HUES64 (cell line): ENCODE data around the gene MOB1A.

Experiments
- H3K27ac ChIP-seq: 2 replicates; pipeline ENCODE4 v1.7.0; 2013; ENCODE audit warnings: low read depth, low read length, inconsistent platforms
- H3K27me3 ChIP-seq: 2 replicates; pipeline ENCODE4 v1.6.1; 2013; ENCODE audit warnings: mild to moderate bottlenecking, low read length; ENCODE audit not compliant: insufficient read depth
- H3K36me3 ChIP-seq: 2 replicates; pipeline ENCODE4 v1.6.1; 2013; ENCODE audit warnings: mild to moderate bottlenecking, low read length; ENCODE audit not compliant: insufficient read depth
- H3K4me1 ChIP-seq: 2 replicates; pipeline ENCODE4 v1.6.1; 2013; ENCODE audit warnings: mild to moderate bottlenecking, low read length, moderate library complexity; ENCODE audit not compliant: insufficient read depth
- H3K4me3 ChIP-seq: 2 replicates; pipeline ENCODE4 v1.5.1; 2013; ENCODE audit warnings: mild to moderate bottlenecking, low read length, moderate library complexity
- H3K9ac ChIP-seq: 2 replicates; pipeline ENCODE4 v1.6.1; 2013; ENCODE audit warnings: mild to moderate bottlenecking, low read depth, low read length
- H3K9me3 ChIP-seq: 2 replicates; pipeline ENCODE4 v1.6.1; 2013; ENCODE audit warnings: low read depth, low read length; ENCODE audit not compliant: insufficient read depth
- WGBS: fragments of 150-250, 120-280 bp; methylation state at CpG from one replicate; pipeline ENCODE4 v1.1.7; 2013; ENCODE audit warnings: missing lambda C conversion rate; 5-methylcytosine and 5-hydroxymethylcytosine counted together

Gene MOB1A

GRCh38 chr2:74177696-74178095 lies 983 bp downstream of the MOB1A start:
- Histone ChIP-seq H3K27me3 (no peaks in the 10 kb centered on the region), H3K36me3 (peaks cover 2% of the 10 kb centered on the region), H3K4me1 (peaks cover 7% of the 10 kb centered on the region; the same call in 1 of the 2 replicates), H3K9ac (peak overlapping the region; percentile 97), H3K27ac (peak overlapping the region; percentile 96), H3K4me3 (peak overlapping the region; percentile 98), H3K9me3 (no peaks in the 10 kb centered on the region)

- Histone ChIP-seq H3K27me3 (no peaks in the 10 kb centered on the region), H3K9me3 (no peaks in the 10 kb centered on the region), H3K27ac (no peak overlapping the region), H3K9ac (no peak overlapping the region), H3K36me3 (peaks cover 28% of the 10 kb centered on the region), H3K4me3 (no peak overlapping the region), H3K4me1 (peaks cover 3% of the 10 kb centered on the region; the same call in 1 of the 2 replicates)
- WGBS: 100% methylated on average over 1 of the region's 1 CpG
Measured at GRCh38 chr2:74174909-74175308, 3.8 kb downstream of the MOB1A start.

DNA sequence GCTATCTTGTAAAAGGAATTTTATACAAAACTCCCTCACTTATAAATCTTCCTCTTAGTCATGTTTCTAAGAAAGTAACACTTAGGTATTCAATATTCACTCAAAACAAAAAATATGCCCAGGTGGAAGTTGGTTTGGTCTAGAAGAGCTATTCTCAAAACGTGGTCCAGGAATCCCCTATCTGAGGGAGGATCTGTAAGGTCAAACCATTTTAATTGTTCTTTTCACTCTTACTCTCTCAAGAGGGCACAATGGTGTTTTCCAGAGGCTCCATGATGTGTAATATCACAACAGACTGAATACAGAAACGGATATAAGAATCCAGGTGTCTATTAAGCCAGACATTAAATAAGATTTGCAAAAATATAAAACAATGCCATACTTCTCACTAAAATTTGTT lies 9.9 kb downstream of the MOB1A start:
- Histone ChIP-seq H3K4me1 (no peaks in the 10 kb centered on the region), H3K4me3 (no peak overlapping the region), H3K9ac (no peak overlapping the region), H3K27me3 (no peaks in the 10 kb centered on the region), H3K36me3 (peaks cover 86% of the 10 kb centered on the region), H3K27ac (no peak overlapping the region), H3K9me3 (no peaks in the 10 kb centered on the region)
- 100% methylated on average over 2 of the region's 2 CpGs for WGBS

DNA sequence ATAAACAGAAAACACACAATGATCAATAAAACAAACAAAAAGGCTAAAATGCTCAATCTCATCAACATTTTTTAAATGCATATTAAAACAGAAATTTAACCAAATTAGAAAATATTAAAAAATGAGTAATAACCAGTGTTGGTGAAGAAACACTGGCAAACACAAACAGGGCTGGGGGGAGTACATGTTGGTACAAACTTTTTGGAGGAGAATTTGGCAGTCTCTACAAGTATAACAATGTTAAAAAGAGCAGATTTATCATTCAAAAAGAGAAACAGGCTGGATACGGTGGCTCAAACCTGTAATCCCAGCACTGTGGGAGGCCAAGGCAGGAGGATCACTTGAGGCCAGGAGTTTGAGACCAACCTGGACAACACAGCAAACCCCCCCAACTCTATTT lies 13.9 kb downstream of the MOB1A start:
- no peaks in the 10 kb centered on the region for H3K27me3 ChIP-seq
- no peak overlapping the region for H3K9ac ChIP-seq
- whole genome bisulfite sequencing: 100% methylated on average over 1 of the region's 1 CpG
- no peaks in the 10 kb centered on the region for H3K9me3 ChIP-seq
- H3K36me3 ChIP-seq: peaks cover 97% of the 10 kb centered on the region
- H3K4me1 ChIP-seq: no peaks in the 10 kb centered on the region
- H3K4me3 ChIP-seq: no peak overlapping the region
- H3K27ac ChIP-seq: no peak overlapping the region

DNA sequence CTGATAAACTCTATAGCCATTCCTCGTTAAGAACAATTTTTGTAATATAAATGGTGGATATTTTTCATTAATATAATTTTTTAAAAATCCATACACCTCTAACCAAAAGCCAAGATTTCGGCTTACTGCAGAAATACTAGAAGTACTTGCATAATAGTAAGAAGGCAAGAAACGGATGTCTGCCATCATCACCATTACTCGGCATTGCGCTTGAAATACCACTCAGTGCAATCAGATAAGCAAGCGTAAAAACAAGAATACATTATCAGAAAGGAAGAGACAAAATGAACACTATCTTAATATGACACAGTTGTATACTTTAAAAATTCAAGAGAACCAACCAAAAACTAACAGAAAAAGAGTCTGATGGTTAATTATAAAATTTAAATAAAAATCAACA lies 15.7 kb downstream of the MOB1A start:
- H3K4me1 ChIP-seq: no peaks in the 10 kb centered on the region
- H3K9me3 ChIP-seq: no peaks in the 10 kb centered on the region
- H3K27ac ChIP-seq: no peak overlapping the region
- H3K9ac ChIP-seq: no peak overlapping the region
- no peak overlapping the region for H3K4me3 ChIP-seq
- H3K36me3 ChIP-seq: peaks cover 97% of the 10 kb centered on the region
- H3K27me3 ChIP-seq: no peaks in the 10 kb centered on the region
- WGBS: 100% methylated on average over 4 of the region's 6 CpGs

GRCh38 chr2:74155830-74156229 lies 22.8 kb downstream of the MOB1A start:
- Histone ChIP-seq H3K4me1 (no peaks in the 10 kb centered on the region), H3K27me3 (no peaks in the 10 kb centered on the region), H3K36me3 (peaks cover 84% of the 10 kb centered on the region), H3K4me3 (no peak overlapping the region), H3K9ac (no peak overlapping the region), H3K9me3 (no peaks in the 10 kb centered on the region), H3K27ac (no peak overlapping the region)
- WGBS: 81% methylated on average over 2 of the region's 3 CpGs

- H3K9me3 ChIP-seq: no peaks in the 10 kb centered on the region
- no peaks in the 10 kb centered on the region for H3K27me3 ChIP-seq
- H3K9ac ChIP-seq: no peak overlapping the region
- WGBS: 97% methylated on average over 2 of the region's 2 CpGs
- peaks cover 4% of the 10 kb centered on the region; the same call in 1 of the 2 replicates for H3K4me1 ChIP-seq
- no peak overlapping the region for H3K4me3 ChIP-seq
- peaks cover 63% of the 10 kb centered on the region for H3K36me3 ChIP-seq
- no peak overlapping the region for H3K27ac ChIP-seq
Measured at GRCh38 chr2:74152954-74153353, 25.7 kb downstream of the MOB1A start.

DNA sequence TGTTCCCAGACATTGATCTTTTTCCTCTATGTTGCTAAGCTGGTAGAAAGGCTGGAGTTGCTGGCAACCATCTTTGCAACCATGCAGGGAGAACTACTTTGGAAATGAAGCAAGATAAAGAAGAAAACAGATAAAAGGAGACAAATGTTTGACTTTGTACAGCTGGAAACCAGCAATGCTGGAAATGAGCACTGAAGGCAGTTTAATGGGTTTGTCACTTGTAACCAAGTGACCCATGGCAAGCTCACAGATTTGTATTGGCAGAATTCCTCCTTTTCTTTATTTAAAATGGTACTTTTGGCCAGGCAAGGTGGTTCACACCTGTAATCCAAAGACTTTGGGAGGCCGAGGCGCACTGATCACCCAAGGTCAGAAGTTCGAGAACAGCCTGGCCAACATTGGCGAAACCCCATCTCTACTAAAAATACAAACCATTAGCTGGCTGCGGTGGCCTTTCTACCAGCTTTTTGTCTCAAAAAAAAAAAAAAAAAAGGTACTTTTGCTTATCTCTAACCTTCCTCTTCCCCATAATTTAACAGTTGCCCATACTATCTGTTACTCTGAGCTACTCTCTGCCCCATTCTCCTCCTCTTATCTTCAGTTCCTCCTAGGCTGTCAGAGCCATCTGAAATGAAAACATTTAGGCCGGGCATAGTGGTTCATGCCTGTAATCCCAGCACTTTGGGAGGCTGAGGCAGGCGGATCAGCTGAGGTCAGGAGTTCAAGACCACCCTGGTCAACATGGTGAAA lies 28.9 kb downstream of the MOB1A start:
- H3K4me1 ChIP-seq: peaks cover 6% of the 10 kb centered on the region; the same call in 1 of the 2 replicates
- no peak overlapping the region for H3K27ac ChIP-seq
- H3K36me3 ChIP-seq: peaks cover 32% of the 10 kb centered on the region
- 95% methylated on average over 7 of the region's 7 CpGs for WGBS
- no peak overlapping the region for H3K9ac ChIP-seq
- no peaks in the 10 kb centered on the region for H3K27me3 ChIP-seq
- no peak overlapping the region for H3K4me3 ChIP-seq
- H3K9me3 ChIP-seq: no peaks in the 10 kb centered on the region

DNA sequence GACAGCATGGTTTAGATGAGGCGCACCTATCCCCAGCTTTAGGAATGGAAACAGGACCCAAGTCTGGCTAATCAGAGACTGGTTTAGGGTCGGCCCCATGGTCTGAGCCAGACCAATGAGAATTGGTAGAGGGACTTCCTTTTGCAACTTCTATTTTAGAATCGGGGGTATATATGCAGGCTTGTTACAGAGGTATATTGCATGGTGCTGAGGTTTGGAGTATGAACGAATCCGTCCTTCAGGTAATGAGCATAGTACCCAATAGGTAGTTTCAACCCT lies 29.5 kb downstream of the MOB1A start:
- Histone ChIP-seq H3K27me3 (no peaks in the 10 kb centered on the region), H3K9ac (no peak overlapping the region), H3K9me3 (no peaks in the 10 kb centered on the region), H3K4me3 (peak overlapping the region; percentile 83), H3K4me1 (peaks cover 6% of the 10 kb centered on the region; the same call in 1 of the 2 replicates), H3K27ac (no peak overlapping the region), H3K36me3 (peaks cover 31% of the 10 kb centered on the region)
- WGBS: 81% methylated on average over 5 of the region's 5 CpGs

DNA sequence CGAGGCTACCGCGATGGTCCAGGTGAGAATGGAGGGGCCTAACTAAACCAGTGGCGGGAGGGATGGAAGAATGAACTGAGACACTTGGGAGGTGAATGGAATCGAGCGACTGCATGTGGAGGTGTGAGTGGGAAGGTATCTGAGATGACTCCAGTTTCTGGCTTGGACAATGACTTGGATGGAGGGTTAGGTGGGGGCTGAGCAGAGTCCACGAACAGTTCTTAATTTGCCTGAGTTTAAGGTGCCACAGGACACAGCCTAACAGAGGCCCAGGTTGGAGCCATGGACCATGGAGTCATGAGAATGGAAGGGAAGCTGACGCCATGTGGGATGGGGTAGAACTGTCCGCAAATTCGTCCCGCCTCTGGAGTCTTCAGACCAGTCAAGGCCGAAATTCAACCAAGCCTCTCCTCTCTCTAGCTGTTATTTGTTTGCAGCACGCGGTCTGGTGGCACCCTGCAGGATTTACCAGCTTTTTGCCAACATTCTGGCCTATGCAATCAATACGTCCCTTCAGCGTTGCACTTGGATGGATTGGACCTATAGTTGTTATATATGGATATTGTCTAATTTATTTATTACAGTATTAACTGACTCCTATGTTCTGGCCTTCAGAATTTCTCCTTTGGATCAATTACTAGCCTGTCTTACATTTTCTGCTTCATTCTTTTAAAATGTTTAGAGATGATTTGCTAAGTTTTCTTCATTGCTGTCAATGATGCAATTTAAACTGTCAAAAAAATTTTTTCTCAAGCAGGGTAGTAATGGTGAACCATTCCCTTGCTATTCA lies 30.0 kb downstream of the MOB1A start:
- Histone ChIP-seq H3K27ac (no peak overlapping the region), H3K36me3 (peaks cover 30% of the 10 kb centered on the region), H3K9ac (peak overlapping the region; percentile 88), H3K4me3 (peak overlapping the region; percentile 83), H3K4me1 (peaks cover 6% of the 10 kb centered on the region; the same call in 1 of the 2 replicates), H3K9me3 (no peaks in the 10 kb centered on the region), H3K27me3 (no peaks in the 10 kb centered on the region)
- 54% methylated on average over 16 of the region's 16 CpGs for WGBS

- peaks cover 22% of the 10 kb centered on the region for H3K36me3 ChIP-seq
- H3K4me1 ChIP-seq: peaks cover 6% of the 10 kb centered on the region; the same call in 1 of the 2 replicates
- H3K27ac ChIP-seq: peak within 1 kb of the TSS; percentile 77; the same call in 1 of the 2 replicates
- peak within 1 kb of the TSS; percentile 88 for H3K9ac ChIP-seq
- WGBS: under 1% methylated on average over 67 of the region's 67 CpGs
- H3K4me3 ChIP-seq: peak within 1 kb of the TSS; percentile 83
- no peaks in the 10 kb centered on the region for H3K27me3 ChIP-seq
- no peaks in the 10 kb centered on the region for H3K9me3 ChIP-seq
Measured at GRCh38 chr2:74147727-74148456, 30.8 kb downstream of the MOB1A start, which contains the start of gene BOLA3. Gene BOLA3, minus strand, starts transcription at chr2:74147912. Its CDS starts 38 bp downstream, at chr2:74147874.
